Measurements from ENCODE around the gene KRT84.

DNA sequence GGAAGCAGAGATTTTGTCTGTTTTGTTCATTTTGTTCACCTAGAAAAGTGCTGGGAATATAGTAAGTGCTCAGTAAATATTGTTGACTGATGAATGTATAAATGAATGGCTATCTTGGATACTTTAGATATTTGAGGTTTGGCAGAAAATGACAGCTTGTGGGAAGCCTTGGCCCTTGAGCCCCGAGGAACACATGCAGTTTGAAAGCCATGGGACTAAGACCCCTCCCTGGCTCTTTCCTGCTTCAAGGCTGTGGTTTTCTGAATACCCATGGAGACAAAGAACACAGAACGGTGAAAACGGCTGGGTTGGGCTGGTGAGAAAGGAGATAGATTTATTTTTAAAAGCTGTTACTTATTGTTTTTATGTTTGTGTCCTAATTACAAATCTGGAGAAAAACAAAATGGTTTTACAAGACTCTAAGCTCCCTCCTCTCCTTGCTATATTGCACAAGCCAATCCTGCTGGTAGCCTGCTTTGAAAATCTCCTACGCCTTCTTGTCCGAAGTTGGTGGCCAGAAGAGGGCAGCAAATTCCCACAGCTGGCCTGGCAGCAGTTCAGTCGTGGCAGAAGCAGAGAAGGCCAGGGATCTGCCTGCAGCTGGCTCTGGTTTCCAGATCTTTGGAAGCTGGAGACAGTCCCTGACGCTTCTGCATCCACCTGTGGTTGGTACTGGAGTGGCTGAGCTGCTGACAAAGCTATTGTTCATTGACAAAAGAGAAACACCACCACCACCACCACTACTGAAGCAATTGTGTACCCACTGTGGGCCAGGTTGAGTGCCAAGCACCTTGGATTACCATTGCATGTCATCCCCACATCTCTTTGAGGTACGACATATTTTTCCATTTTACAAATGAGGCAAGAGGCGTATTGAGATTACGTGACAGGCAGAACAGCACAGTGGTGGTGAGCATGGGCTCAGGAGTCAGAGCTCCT lies 13.0 kb downstream of the KRT84 start:
- no peak for TF ChIP-seq SP1 (CRISPR knock-in tag; conservative IDR thresholded peaks at IDR 0.05)
- TF ChIP-seq, protein P1, sequence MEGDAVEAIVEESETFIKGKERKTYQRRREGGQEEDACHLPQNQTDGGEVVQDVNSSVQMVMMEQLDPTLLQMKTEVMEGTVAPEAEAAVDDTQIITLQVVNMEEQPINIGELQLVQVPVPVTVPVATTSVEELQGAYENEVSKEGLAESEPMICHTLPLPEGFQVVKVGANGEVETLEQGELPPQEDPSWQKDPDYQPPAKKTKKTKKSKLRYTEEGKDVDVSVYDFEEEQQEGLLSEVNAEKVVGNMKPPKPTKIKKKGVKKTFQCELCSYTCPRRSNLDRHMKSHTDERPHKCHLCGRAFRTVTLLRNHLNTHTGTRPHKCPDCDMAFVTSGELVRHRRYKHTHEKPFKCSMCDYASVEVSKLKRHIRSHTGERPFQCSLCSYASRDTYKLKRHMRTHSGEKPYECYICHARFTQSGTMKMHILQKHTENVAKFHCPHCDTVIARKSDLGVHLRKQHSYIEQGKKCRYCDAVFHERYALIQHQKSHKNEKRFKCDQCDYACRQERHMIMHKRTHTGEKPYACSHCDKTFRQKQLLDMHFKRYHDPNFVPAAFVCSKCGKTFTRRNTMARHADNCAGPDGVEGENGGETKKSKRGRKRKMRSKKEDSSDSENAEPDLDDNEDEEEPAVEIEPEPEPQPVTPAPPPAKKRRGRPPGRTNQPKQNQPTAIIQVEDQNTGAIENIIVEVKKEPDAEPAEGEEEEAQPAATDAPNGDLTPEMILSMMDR (IDR thresholded peaks at IDR 0.05): peak; percentile 50; the same call in 1 of the 2 replicates
- TF ChIP-seq TCF7 (CRISPR knock-in tag; IDR thresholded peaks at IDR 0.05; ENCODE audit: low read depth): no peak
- no peak for TF ChIP-seq KAT7 (CRISPR knock-in tag; IDR thresholded peaks at IDR 0.05; ENCODE audit: borderline replicate concordance)
- TF ChIP-seq, protein P2, sequence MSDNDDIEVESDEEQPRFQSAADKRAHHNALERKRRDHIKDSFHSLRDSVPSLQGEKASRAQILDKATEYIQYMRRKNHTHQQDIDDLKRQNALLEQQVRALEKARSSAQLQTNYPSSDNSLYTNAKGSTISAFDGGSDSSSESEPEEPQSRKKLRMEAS (CRISPR knock-in tag; IDR thresholded peaks at IDR 0.05): no peak
- TF ChIP-seq, protein P3, sequence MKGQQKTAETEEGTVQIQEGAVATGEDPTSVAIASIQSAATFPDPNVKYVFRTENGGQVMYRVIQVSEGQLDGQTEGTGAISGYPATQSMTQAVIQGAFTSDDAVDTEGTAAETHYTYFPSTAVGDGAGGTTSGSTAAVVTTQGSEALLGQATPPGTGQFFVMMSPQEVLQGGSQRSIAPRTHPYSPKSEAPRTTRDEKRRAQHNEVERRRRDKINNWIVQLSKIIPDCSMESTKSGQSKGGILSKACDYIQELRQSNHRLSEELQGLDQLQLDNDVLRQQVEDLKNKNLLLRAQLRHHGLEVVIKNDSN (CRISPR knock-in tag; IDR thresholded peaks at IDR 0.05): no peak
- TF ChIP-seq CREM (CRISPR knock-in tag; IDR thresholded peaks at IDR 0.05): no peak
- no peak for TF ChIP-seq ZNF121 (CRISPR knock-in tag; IDR thresholded peaks at IDR 0.05)
- no peak for TF ChIP-seq CREB1 (CRISPR knock-in tag; IDR thresholded peaks at IDR 0.05)
- TF ChIP-seq, protein P4, sequence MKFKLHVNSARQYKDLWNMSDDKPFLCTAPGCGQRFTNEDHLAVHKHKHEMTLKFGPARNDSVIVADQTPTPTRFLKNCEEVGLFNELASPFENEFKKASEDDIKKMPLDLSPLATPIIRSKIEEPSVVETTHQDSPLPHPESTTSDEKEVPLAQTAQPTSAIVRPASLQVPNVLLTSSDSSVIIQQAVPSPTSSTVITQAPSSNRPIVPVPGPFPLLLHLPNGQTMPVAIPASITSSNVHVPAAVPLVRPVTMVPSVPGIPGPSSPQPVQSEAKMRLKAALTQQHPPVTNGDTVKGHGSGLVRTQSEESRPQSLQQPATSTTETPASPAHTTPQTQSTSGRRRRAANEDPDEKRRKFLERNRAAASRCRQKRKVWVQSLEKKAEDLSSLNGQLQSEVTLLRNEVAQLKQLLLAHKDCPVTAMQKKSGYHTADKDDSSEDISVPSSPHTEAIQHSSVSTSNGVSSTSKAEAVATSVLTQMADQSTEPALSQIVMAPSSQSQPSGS (CRISPR knock-in tag; IDR thresholded peaks at IDR 0.05; ENCODE audit: borderline replicate concordance, low read depth): no peak
- TF ChIP-seq, protein P5, sequence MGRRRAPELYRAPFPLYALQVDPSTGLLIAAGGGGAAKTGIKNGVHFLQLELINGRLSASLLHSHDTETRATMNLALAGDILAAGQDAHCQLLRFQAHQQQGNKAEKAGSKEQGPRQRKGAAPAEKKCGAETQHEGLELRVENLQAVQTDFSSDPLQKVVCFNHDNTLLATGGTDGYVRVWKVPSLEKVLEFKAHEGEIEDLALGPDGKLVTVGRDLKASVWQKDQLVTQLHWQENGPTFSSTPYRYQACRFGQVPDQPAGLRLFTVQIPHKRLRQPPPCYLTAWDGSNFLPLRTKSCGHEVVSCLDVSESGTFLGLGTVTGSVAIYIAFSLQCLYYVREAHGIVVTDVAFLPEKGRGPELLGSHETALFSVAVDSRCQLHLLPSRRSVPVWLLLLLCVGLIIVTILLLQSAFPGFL (CRISPR knock-in tag; IDR thresholded peaks at IDR 0.05; ENCODE audit: borderline replicate concordance): no peak

All from WTC11 (cell line).